Measurements from ENCODE around the gene ADIPOR1.
A peak's percentile ranks its signal among the peaks of the same experiment; 100 is the strongest.
"Not testable (repeated sequence)": the region's sequence is repeated elsewhere in the genome, so short reads cannot be mapped to it uniquely, and the experiment has no call there.

Gene ADIPOR1

DNA sequence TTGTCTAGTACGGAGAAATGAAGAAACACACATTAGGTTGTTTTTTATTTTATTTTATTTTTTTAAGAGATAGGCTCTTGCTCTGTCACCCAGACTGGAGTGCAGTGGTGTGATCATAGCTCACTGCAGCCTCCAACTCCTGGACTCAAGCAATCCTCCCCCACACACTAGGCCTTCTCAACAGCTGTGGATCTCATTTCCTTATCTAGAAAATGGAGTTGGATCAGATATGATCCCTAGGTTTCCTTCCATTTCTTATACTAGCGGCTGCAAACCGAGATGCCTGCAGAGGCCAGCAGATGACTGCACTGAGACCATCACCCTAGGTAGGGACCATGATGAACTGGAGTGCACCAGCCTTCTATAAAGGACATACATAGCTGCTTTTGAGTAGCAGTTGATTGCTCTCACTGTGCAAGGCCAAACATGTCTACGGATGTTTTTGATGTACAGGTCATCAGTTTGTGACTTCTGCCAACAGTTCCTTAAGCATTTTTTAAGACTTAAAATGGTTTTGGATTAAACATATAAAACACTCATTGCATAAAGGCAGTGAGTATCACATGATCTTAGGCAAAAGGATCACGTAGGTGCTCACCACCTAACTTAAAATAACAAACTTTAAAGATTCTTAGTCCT lies 19.7 kb downstream of the ADIPOR1 start:
- no peak for DNase-seq (ENCODE audit: low read depth)

DNA sequence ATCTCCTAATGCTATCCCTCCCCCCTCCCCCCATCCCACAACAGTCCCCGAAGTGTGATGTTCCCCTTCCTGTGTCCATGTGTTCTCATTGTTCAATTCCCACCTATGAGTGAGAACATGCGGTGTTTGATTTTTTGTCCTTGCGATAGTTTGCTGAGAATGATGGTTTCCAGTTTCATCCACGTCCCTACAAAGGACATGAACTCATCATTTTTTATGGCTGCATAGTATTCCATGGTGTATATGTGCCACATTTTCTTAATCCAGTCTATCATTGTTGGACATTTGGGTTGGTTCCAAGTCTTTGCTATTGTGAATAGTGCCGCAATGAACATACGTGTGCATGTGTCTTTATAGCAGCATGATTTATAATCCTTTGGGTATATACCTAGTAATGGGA lies 21.7 kb downstream of the ADIPOR1 start:
- not testable (repeated sequence) for DNase-seq (ENCODE audit: low read depth)

DNA sequence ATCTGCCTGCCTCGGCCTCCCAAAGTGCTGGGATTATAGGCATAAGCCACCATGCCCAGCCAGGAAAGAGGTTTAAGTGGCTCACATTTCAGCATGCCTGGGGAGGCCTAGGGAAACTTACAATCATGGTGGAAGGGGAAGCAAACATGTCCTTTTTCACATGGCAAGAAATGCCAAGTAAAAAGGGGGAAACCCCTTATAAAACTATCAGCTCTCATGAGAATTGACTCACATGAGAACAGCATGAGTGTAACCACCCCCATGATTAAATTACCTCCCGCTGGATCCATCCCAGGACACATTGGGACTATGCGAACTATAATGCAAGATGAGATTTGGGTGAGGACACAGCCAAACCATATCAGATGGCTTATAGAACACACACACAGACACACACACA lies 22.3 kb downstream of the ADIPOR1 start:
- DNase-seq (ENCODE audit: low read depth) = no peak

DNA sequence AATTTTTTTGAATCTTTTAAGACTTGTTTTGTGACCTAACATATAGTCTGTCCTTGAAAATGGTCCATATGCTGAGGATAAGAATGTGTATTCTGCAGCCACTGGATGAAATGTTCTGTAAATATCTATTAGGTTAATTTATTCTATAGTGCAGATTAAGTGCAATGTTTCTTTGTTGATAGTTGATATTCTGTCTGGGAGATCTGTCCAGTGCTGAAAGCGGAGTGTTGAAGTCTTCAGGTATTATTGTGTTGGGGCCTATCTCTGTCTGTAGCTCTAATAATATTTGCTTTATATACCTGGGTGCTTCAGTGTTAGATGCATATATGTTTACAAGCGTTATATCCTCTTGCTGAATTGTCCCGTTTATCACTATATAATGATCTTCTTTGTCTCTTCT lies 23.4 kb downstream of the ADIPOR1 start:
- no peak for DNase-seq (ENCODE audit: low read depth)

DNA sequence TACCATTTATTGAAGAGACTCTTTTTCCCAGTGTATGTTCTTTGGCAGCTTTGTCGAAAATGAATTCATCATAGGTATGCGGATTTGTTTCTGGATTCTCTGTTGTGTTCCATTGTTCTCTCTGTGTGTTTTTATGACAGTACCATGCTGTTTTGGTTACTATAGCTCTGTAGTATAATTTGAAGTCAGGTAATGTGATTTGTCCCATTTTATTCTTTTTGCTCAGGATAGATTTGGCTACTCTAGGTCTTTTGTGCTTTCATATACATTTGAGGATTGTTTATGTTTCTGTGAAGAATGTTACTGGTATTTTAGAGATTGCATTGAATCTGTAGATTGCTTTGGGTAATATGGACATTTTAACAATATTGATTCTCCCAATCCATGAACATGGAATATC lies 25.6 kb downstream of the ADIPOR1 start:
- no peak for DNase-seq (ENCODE audit: low read depth)

DNA sequence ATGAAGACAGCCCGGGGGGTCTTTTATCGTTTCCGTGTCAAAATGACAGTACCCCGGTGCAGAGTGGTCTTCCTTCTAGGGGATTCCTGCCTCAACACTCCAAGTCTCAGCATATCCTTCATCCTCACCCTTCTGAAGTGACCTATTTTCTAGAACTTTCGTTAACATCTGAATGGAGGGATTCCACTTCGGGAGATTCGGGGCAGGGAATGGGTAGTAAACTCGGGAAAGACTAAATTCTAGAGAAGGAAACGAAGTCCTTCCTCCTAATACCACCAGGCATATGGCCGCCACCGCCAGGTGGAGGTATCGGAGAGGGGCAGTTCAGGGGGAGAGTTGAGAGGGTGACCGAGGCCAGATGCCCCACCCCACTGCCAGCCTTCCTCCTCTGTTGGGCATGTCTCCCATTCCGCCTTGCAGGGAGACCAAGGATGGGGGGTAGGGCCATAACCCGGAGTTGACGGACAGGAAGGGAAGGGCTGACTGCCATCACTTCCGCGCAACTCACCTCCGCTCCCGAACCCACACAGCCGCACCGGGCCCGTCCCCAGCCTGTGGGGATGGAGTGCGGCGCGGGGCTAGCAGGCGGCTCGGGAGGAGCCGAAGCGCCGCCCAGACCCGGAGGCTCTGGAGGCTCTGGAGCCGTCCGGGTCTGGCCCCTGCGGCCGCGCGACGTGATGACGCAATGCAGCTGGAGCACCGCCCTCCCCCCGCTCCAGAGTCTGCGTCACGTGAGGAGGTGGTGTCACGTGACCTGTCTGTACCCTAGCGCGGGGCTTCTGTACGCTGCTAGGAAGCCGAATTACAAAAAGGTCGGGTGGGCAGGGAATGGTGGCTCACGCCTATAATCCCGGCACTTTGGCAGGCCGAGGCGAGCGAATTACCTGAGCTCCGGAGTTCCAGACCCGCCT lies 31.3 kb downstream of the ADIPOR1 start, which contains the start of gene KLHL12:
Gene KLHL12, minus strand, starts transcription at position 654 of the 911 bp plus-strand sequence. CDS start 2,072 bp downstream, outside the sequence.
- peak; percentile 94 for DNase-seq (ENCODE audit: low read depth)

DNA sequence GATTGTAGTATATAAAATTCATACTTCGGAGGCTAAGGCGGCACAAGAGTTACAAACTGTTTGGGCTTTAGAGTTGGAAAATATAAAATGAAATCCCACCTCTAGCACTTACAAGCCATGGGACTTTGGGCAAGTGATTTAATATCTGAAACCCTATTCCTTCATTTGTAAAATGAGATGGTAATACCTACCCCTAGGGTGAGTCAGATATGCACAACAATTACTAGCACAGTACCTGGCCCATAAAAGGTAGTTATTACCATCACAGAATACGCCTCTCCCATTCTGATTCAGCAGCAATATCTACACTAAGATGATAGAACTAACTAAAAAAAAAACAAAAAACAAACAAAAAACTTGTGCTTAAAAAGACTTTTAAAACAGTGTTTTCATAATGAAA lies 34.6 kb downstream of the ADIPOR1 start:
- DNase-seq (ENCODE audit: low read depth) = no peak

DNA sequence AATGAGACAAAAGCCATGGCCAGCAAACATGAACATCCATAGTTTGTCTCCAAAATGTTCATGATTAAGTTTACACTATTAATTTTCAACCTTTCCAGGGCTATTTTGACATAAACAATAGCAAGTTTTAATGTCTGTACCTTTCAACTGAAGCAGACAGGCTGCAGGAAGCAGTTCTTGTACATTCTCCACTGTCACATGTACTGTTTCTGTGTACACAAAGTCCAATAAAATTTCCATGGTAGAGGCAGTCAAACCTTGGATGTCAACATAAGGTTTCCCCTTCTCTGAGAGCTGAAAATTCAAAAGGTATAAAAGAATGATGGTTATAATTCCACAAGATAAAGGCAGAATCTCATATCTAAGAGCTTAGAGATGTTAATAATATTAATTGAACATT lies 38.5 kb downstream of the ADIPOR1 start:
- DNase-seq (ENCODE audit: low read depth) = no peak

DNA sequence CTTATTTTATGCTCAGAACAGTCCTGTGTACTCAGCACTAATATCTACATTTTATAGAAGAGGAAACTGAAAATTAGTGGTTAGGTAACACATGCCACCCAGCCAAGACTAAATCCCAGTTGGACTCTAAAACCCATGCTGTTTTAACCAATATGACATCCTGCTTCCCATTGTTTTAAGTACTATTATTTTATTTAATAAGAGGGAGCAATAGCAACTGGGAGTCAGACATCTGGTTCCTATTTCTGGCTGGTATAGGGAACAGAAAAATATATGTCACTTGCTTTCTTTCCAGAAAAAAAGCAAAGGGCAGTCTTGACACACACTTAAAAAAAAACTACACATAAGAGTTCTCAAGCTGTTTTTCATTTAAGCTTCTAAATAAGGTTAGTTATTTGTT lies 43.0 kb downstream of the ADIPOR1 start:
- no peak for DNase-seq (ENCODE audit: low read depth)

DNA sequence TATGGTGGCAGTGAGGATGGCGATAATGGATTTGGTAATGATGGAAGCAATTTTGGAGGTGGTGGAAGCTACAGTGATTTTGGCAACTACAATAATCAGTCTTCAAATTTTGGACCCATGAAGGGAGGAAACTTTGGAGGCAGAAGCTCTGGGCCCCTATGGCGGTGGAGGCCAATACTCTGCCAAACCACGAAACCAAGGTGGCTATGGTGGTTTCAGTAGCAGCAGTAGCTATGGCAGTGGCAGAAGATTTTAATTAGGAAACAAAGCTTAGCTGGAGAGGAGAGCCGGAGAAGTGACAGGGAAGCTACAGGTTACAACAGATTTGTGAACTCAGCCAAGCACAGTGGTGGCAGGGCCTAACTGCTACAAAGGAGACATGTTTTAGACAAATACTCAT lies 45.6 kb downstream of the ADIPOR1 start:
- not testable (repeated sequence) for DNase-seq (ENCODE audit: low read depth)

DNA sequence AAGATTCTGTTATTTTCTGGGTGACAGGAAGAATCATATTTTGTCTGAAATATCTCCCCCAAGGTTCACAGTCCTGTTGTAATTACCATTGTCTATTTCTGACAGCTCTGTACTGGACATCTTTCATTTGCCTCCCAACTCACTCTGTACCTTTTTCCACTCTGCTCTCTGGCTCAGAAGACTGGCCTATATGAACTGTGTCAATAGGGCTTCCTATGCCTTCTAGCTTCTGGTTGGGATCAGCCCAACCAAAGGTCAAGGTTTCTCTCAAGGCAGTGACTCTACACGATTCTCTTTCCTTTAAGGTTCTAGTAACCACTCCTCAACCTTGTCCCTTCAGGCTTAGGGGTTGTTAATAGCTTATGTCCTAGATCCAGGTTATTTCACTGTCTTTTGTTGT lies 48.6 kb downstream of the ADIPOR1 start:
- DNase-seq (ENCODE audit: low read depth) = no peak

DNA sequence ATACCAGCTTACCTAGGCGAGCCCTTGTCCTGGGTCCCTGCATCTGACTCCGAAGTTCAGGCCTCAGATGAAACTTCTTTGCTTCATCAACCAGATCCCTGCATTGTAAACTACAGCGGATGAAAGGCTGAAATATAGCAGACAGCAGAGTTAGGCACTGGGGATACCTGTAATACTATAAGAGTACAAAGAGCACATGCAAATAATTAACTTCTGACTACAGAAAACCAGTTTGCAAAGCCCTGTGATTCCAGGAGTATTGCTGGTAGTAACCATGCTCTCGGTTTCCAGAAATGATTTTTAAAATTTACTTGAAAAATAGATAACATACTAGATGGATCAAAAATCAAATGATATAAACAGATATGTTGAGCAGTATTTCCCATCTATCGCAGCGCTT lies 49.1 kb downstream of the ADIPOR1 start:
- no peak for DNase-seq (ENCODE audit: low read depth)

DNA sequence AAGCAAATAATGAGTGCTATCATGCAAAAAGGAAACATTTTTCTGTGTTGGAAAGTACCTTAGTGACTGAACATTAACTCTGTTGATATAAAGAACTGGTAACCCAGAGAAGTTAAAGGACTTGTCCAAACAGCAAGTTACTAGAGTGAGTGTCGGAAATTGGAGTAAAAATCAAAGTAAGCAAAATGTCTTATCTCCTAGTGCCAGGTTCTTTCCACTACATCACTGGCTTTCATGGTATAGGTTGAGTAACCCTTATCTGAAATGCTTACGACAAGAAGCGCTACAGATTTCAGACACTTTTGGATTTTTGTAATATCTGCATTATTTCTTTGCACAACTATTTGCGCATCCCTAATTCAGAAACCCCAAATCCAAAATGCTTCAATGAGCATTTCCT lies 52.8 kb downstream of the ADIPOR1 start:
- DNase-seq (ENCODE audit: low read depth) = no peak

DNA sequence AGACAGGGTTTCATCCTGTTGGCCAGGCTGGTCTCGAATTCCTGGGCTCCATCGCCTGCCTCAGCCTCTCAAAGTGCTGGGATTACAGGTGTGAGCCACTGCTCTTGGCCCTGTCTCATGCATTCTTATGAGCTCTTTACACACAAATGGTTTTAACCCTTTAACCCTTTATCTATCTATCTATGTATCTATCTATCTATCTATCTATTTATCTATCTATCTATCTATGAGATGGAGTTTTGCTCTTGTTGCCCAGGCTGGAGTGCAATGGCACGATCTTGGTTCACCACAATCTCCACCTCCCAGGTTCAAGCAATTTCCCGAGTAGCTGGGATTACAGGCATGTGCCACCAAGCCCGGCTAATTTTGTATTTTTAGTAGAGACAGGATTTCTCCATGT lies 54.3 kb downstream of the ADIPOR1 start:
- DNase-seq (ENCODE audit: low read depth) = not testable (repeated sequence)

DNA sequence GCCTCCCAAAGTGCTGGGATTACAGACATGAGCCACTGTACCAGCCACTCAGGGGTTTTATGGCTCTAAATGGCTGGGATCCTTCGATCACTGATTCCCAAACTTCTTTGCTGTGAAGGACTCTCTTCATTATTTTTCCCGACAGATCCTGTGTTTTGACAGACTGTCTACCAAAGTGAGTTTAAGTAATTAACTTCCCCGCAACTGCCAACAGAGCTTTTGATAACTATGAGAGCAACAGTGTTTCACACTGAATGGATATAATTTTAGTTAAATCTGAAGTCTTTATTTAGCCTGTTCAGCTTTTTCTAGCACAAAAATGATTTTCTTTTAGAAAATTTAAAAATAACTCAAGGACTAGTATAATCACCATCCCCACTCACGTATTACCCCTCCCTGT lies 56.6 kb downstream of the ADIPOR1 start:
- no peak for DNase-seq (ENCODE audit: low read depth)

DNA sequence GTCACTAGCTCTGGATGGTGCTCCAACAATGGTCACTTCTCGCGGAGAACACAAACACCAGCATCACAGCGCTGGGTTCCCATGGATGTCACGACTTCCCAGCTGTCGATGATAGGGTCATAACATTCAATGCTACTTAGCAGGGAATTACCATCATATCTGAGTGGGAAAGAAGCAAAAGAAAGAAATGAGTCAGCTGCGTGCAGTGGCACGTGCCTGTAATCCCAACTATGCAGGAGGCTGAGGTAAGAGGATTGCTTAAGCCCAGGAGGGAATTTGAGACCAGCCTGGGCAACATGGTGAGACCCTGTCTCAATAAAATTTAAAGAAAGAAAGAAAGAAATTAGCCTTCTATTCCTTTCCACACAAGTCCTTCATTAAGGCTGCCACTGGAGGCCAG lies 65.6 kb downstream of the ADIPOR1 start:
- no peak for DNase-seq (ENCODE audit: low read depth)

All from T follicular helper cell (primary cell).